Mammary epithelial cell (primary cell): ENCODE measurements around the gene PJVK.

Source experiments
- CTCF ChIP-seq, 2 donors: IDR thresholded peaks in 1 of 2; conservative IDR thresholded peaks in 1 of 2; 2 replicates each; pipeline ENCODE4 v1.5.1; 2011 to 2012; ENCODE audit warnings: inconsistent platforms in 2 of 2, low read length in 2 of 2, mild to moderate bottlenecking in 2 of 2, control low read depth in 1 of 2, low read depth in 1 of 2; ENCODE audit not compliant: insufficient read depth in 1 of 2; ENCODE audit errors: extremely low read depth in 1 of 2
- EZH2 ChIP-seq: IDR thresholded peaks from 2 replicates; pipeline ENCODE4 v1.6.1; 2012; ENCODE audit warnings: low read length, inconsistent platforms, borderline replicate concordance

DNA sequence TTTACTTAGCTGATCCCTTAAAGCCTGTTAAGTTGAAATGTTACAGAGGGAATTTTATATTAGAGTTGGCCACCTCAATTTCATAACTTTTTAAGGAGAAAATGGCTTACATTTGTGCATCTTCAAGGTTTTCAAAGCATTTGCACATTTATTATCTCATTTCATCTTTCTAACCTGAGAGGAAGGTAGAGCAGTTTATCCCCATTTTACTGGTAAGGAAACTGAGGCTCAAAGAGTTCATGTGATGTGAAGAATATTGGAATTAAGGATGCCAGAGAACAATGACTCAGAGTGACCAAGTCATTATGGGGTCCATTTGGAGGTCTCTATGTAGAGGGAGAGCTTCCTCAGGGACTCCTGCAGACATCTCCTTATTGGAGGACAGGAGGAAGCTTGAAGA lies 35.2 kb upstream of the PJVK start:
- TF ChIP-seq CTCF (conservative IDR thresholded peaks at IDR 0.05 in 1 of 2, IDR thresholded peaks at IDR 0.05 in 1 of 2; ENCODE audit: extremely low read depth in 1 of 2, insufficient read depth in 1 of 2, low read depth in 1 of 2, low read length in 2 of 2) (no peak), EZH2 (no peak)
